ENCODE measurements around the gene ZNF587B. TPM values are rescaled to one million over a fixed set of nuclear protein-coding genes. Genes with fewer than 3 reads are reported as not detected.
"Not testable (repeated sequence)": the region's sequence is repeated elsewhere in the genome, so short reads cannot be mapped to it uniquely, and the experiment has no call there.

The ZNF587B gene
- polyA plus RNA-seq, 3 donors from 2014 or later, result 1.3 to 1.4 TPM; not detected in 1

GRCh38 chr19:57867868-57868492, 37.9 kb downstream of the ZNF587B start:
- Mint-ChIP-seq H3K36me3 (peaks cover 37 to 56% (median 52%) of the 10 kb centered on the region in 3 donors), H3K4me1 (no peaks in the 10 kb centered on the region), H3K4me3 (no peak overlapping the region), H3K9me3 (peaks cover 29 to 84% (median 62%) of the 10 kb centered on the region in 6 donors), H3K27ac (no peak overlapping the region), H3K27me3 (ENCODE audit: low read depth in 3 of 3) (peaks cover 0 to 3% (median 3%) of the 10 kb centered on the region in 3 donors)
- DNase-seq, result no peak

GRCh38 chr19:57869655-57870054, 39.6 kb downstream of the ZNF587B start:
- H3K4me1 Mint-ChIP-seq; H3K27ac Mint-ChIP-seq; H3K27me3 Mint-ChIP-seq (ENCODE audit: low read depth in 3 of 3); DNase-seq; H3K4me3 Mint-ChIP-seq: not testable (repeated sequence)
- Mint-ChIP-seq H3K9me3 (peaks cover 39 to 91% (median 74%) of the 10 kb centered on the region in 6 donors), H3K36me3 (peaks cover 38 to 63% (median 54%) of the 10 kb centered on the region in 3 donors)

- DNase-seq, result no peak
- H3K4me1 Mint-ChIP-seq, result no peaks in the 10 kb centered on the region
- peaks cover 39 to 89% (median 73%) of the 10 kb centered on the region in 6 donors for H3K9me3 Mint-ChIP-seq
- peaks cover 34 to 62% (median 49%) of the 10 kb centered on the region in 3 donors for H3K36me3 Mint-ChIP-seq
- no peak overlapping the region for H3K27ac Mint-ChIP-seq
- H3K4me3 Mint-ChIP-seq, result peak overlapping the region in 1 of 5 donors; percentile 47
- peaks cover 0 to 3% (median 2%) of the 10 kb centered on the region in 3 donors for H3K27me3 Mint-ChIP-seq (ENCODE audit: low read depth in 3 of 3)
These were observed 40.1 kb downstream of the ZNF587B start for GRCh38 chr19:57870225-57870624.

- Mint-ChIP-seq H3K4me1 (peaks cover 0 to 2% of the 10 kb centered on the region in 2 donors), H3K27me3 (ENCODE audit: low read depth in 3 of 3) (peaks cover 3 to 4% (median 4%) of the 10 kb centered on the region in 3 donors), H3K9me3 (peaks cover 45 to 88% (median 80%) of the 10 kb centered on the region in 6 donors), H3K27ac (no peak overlapping the region), H3K36me3 (peaks cover 36 to 64% (median 46%) of the 10 kb centered on the region in 3 donors), H3K4me3 (no peak overlapping the region)
- no peak for DNase-seq
These were observed 42.4 kb downstream of the ZNF587B start for GRCh38 chr19:57872450-57872849.

- not testable (repeated sequence) for DNase-seq; H3K4me1 Mint-ChIP-seq; H3K4me3 Mint-ChIP-seq; H3K27me3 Mint-ChIP-seq (ENCODE audit: low read depth in 3 of 3)
- Mint-ChIP-seq H3K27ac (peak overlapping the region in 1 of 6 donors; percentile 17), H3K9me3 (peaks cover 41 to 86% (median 75%) of the 10 kb centered on the region in 6 donors), H3K36me3 (peaks cover 42 to 68% (median 53%) of the 10 kb centered on the region in 3 donors)
These were observed 44.0 kb downstream of the ZNF587B start for GRCh38 chr19:57873883-57874799.

GRCh38 chr19:57886046-57886445, 55.9 kb downstream of the ZNF587B start:
- H3K27ac Mint-ChIP-seq, result no peak overlapping the region
- peaks cover 26 to 43% (median 27%) of the 10 kb centered on the region in 3 donors for H3K36me3 Mint-ChIP-seq
- DNase-seq, result no peak
- H3K27me3 Mint-ChIP-seq (ENCODE audit: low read depth in 3 of 3), result peaks cover 0 to 5% (median 0%) of the 10 kb centered on the region in 3 donors
- peak overlapping the region in 3 of 5 donors; percentile 18 to 21 (median 20) for H3K4me3 Mint-ChIP-seq
- peaks cover 28 to 49% of the 10 kb centered on the region in 2 donors for H3K4me1 Mint-ChIP-seq
- peaks cover 0 to 52% (median 6%) of the 10 kb centered on the region in 6 donors for H3K9me3 Mint-ChIP-seq

GRCh38 chr19:57887195-57887941, 57.3 kb downstream of the ZNF587B start:
- H3K27me3 Mint-ChIP-seq (ENCODE audit: low read depth in 3 of 3), result peaks cover 0 to 7% (median 0%) of the 10 kb centered on the region in 3 donors
- peak overlapping the region; percentile 84 to 92 (median 89) for H3K4me3 Mint-ChIP-seq
- peaks cover 26 to 43% (median 32%) of the 10 kb centered on the region in 3 donors for H3K36me3 Mint-ChIP-seq
- peaks cover 28 to 49% of the 10 kb centered on the region in 2 donors for H3K4me1 Mint-ChIP-seq
- peaks cover 0 to 52% (median 8%) of the 10 kb centered on the region in 6 donors for H3K9me3 Mint-ChIP-seq
- peak overlapping the region in 3 of 6 donors; percentile 1 to 87 (median 86) for H3K27ac Mint-ChIP-seq
- DNase-seq, result no peak

- Mint-ChIP-seq H3K4me1 (peaks cover 28 to 44% of the 10 kb centered on the region in 2 donors), H3K36me3 (peaks cover 21 to 38% (median 28%) of the 10 kb centered on the region in 3 donors), H3K27ac (peak overlapping the region; percentile 60 to 88 (median 80)), H3K27me3 (ENCODE audit: low read depth in 3 of 3) (peaks cover 0 to 7% (median 0%) of the 10 kb centered on the region in 3 donors), H3K9me3 (peaks cover 0 to 47% (median 8%) of the 10 kb centered on the region in 6 donors), H3K4me3 (peak overlapping the region; percentile 84 to 92 (median 89))
- DNase-seq, result no peak
These were observed 58.0 kb downstream of the ZNF587B start for GRCh38 chr19:57888107-57888559.

GRCh38 chr19:57888560-57889231, 58.6 kb downstream of the ZNF587B start, which contains the start of gene ZNF814:
ZNF814 (minus strand) TSS chr19:57889037; CDS start chr19:57888802, 235 bp downstream.
- Mint-ChIP-seq H3K9me3 (peaks cover 0 to 42% (median 8%) of the 10 kb centered on the region in 6 donors), H3K36me3 (peaks cover 21 to 38% (median 28%) of the 10 kb centered on the region in 3 donors), H3K27me3 (ENCODE audit: low read depth in 3 of 3) (peaks cover 0 to 7% (median 0%) of the 10 kb centered on the region in 3 donors), H3K27ac (peak within 1 kb of the TSS; percentile 60 to 88 (median 80)), H3K4me3 (peak within 1 kb of the TSS; percentile 84 to 92 (median 89)), H3K4me1 (peaks cover 28 to 44% of the 10 kb centered on the region in 2 donors)
- DNase-seq, result peak; percentile 75 to 83 (median 82)

- Mint-ChIP-seq H3K4me1 (peaks cover 26 to 31% of the 10 kb centered on the region in 2 donors), H3K36me3 (peaks cover 10 to 26% (median 16%) of the 10 kb centered on the region in 3 donors), H3K9me3 (peaks cover 0 to 33% (median 8%) of the 10 kb centered on the region in 6 donors)
- DNase-seq; H3K27ac Mint-ChIP-seq; H3K27me3 Mint-ChIP-seq (ENCODE audit: low read depth in 3 of 3); H3K4me3 Mint-ChIP-seq: not testable (repeated sequence)
These were observed 60.6 kb downstream of the ZNF587B start for GRCh38 chr19:57890706-57891105.

Data from immature natural killer cell (primary cell).